Liver (tissue), 9 donors: Measurements from ENCODE around the gene CD82. TPM values are rescaled to one million over a fixed set of nuclear protein-coding genes. Genes with fewer than 3 reads are reported as not detected.

Experiments
- DNase-seq: peaks from one replicate; pipeline ENCODE4 v3.0.0-alpha.2; 2017; ENCODE audit warnings: low spot score
- H3K27ac ChIP-seq, 2 donors: one replicate each; pipeline ENCODE4 v1.7.0; 2013; ENCODE audit warnings: inconsistent platforms in 2 of 2, low read length in 2 of 2, control low read depth in 1 of 2, low read depth in 1 of 2, mild to moderate bottlenecking in 1 of 2
- H3K27me3 ChIP-seq, 4 donors: one replicate each; pipeline versions ENCODE4 v1.6.1 to v1.7.0; 2013; ENCODE audit warnings: low read length in 3 of 4, inconsistent platforms in 1 of 4, mild to moderate bottlenecking in 1 of 4, moderate library complexity in 1 of 4; ENCODE audit not compliant: control insufficient read depth in 4 of 4, insufficient read depth in 4 of 4
- H3K36me3 ChIP-seq, 4 donors: one replicate each; pipeline versions ENCODE4 v1.6.1 to v1.7.0; 2013; ENCODE audit warnings: low read length in 3 of 4, mild to moderate bottlenecking in 3 of 4, low read depth in 1 of 4, moderate library complexity in 1 of 4; ENCODE audit not compliant: control insufficient read depth in 4 of 4, insufficient read depth in 3 of 4
- H3K4me1 ChIP-seq, 4 donors: one replicate each; pipeline versions ENCODE4 v1.6.1 to v1.7.0; 2013; ENCODE audit warnings: low read length in 3 of 4, mild to moderate bottlenecking in 3 of 4, moderate library complexity in 1 of 4; ENCODE audit not compliant: control insufficient read depth in 4 of 4, insufficient read depth in 4 of 4
- H3K4me3 ChIP-seq, 3 donors: one replicate each; pipeline versions ENCODE4 v1.6.1 to v1.7.0; 2013; ENCODE audit warnings: low read length in 3 of 3, control low read depth in 1 of 3, low read depth in 1 of 3, mild to moderate bottlenecking in 1 of 3
- H3K9ac ChIP-seq, 2 donors: one replicate each; pipeline ENCODE4 v1.7.0; 2013; ENCODE audit warnings: low read length in 2 of 2, mild to moderate bottlenecking in 2 of 2, moderate library complexity in 2 of 2, control low read depth in 1 of 2, low read depth in 1 of 2
- H3K9me3 ChIP-seq, 4 donors: one replicate each; pipeline versions ENCODE4 v1.6.1 to v1.7.0; 2013; ENCODE audit warnings: low read length in 3 of 4; ENCODE audit not compliant: control insufficient read depth in 4 of 4
- EGR1 ChIP-seq, 2 donors: IDR thresholded peaks; 2 replicates each; pipeline ENCODE4 v1.6.1; 2016 to 2018; ENCODE audit warnings: antibody characterized with exemption in 2 of 2, low read depth in 2 of 2
- FOXA2 ChIP-seq: IDR thresholded peaks from 2 replicates; pipeline ENCODE4 v1.6.1; 2016; ENCODE audit warnings: antibody characterized with exemption
- HNF4A ChIP-seq, 2 donors: conservative IDR thresholded peaks; 2 replicates each; pipeline ENCODE4 v1.6.1; 2016; ENCODE audit warnings: antibody characterized with exemption in 2 of 2, mild to moderate bottlenecking in 2 of 2
- HNF4G ChIP-seq: IDR thresholded peaks from 2 replicates; pipeline ENCODE4 v1.6.1; 2016; ENCODE audit warnings: antibody characterized with exemption
- JUND ChIP-seq, 2 donors: IDR thresholded peaks; 2 replicates each; pipeline ENCODE4 v1.6.1; 2016; ENCODE audit warnings: antibody characterized with exemption in 2 of 2
- NR2F2 ChIP-seq: IDR thresholded peaks from 2 replicates; pipeline ENCODE4 v1.6.1; 2016; ENCODE audit warnings: antibody characterized with exemption
- RAD21 ChIP-seq, 2 donors: IDR thresholded peaks; 2 replicates each; pipeline ENCODE4 v1.6.1; 2016; ENCODE audit warnings: antibody characterized with exemption in 2 of 2, mild to moderate bottlenecking in 2 of 2
- RXRA ChIP-seq, 2 donors: IDR thresholded peaks; 2 replicates each; pipeline ENCODE4 v1.6.1; 2017 to 2018; ENCODE audit warnings: antibody characterized with exemption in 2 of 2, mild to moderate bottlenecking in 1 of 2
- SP1 ChIP-seq: IDR thresholded peaks from 2 replicates; pipeline ENCODE4 v1.6.1; 2018; ENCODE audit warnings: antibody characterized with exemption, mild to moderate bottlenecking
- TAF1 ChIP-seq: conservative IDR thresholded peaks from 2 replicates; pipeline ENCODE4 v1.6.1; 2016; ENCODE audit warnings: antibody characterized with exemption, mild to moderate bottlenecking
- YY1 ChIP-seq: IDR thresholded peaks from 2 replicates; pipeline ENCODE4 v1.6.1; 2016; ENCODE audit warnings: antibody characterized with exemption, mild to moderate bottlenecking
- WGBS: extraction: QIAGEN DNeasy Blood & Tissue Kit; methylation state at CpG from one replicate; pipeline ENCODE4 v1.1.7; 2013; 5-methylcytosine and 5-hydroxymethylcytosine counted together
- polyA plus RNA-seq, 2 donors: library from polyadenylated mRNA; stranded (reverse) in 1 of 2; unstranded in 1 of 2; fragments of 200-250 nt in 1 of 2; fragments of >200 nt in 1 of 2; fragmentation: Nextera tagmentation in 1 of 2; extraction: Ambion mirVana in 1 of 2; gene quantifications; one replicate each; pipeline versions ENCODE4 v1.2.1 to v1.2.3, GENCODE V29; 2013 to 2015
- total RNA-seq, 2 donors: library from RNA; depleted of rRNA; stranded (reverse); fragments of >200 nt; gene quantifications; one replicate each; pipeline ENCODE4 v1.2.3, GENCODE V29; 2014
- TF ChIP-seq, protein P1 (sequence below): IDR thresholded peaks from 2 replicates; pipeline ENCODE4 v1.6.1; 2016; ENCODE audit warnings: antibody characterized with exemption
- TF ChIP-seq, protein P2 (sequence below): IDR thresholded peaks from 2 replicates; pipeline ENCODE4 v1.6.1; 2016; ENCODE audit warnings: antibody characterized with exemption
- TF ChIP-seq, protein P3 (sequence below): IDR thresholded peaks from 2 replicates; pipeline ENCODE4 v1.6.1; 2016; ENCODE audit warnings: antibody characterized with exemption, mild to moderate bottlenecking
- TF ChIP-seq, protein P4 (sequence below): IDR thresholded peaks from 2 replicates; pipeline ENCODE4 v1.6.1; 2016; ENCODE audit warnings: antibody characterized with exemption
- TF ChIP-seq, protein P5 (sequence below): fragments of 150-350 bp; IDR thresholded peaks from 2 replicates; pipeline ENCODE4 v1.5.1; 2017; ENCODE audit warnings: improper control_type of control experiment, low read depth, low read length; ENCODE audit not compliant: missing input control
- donor health status: healthy.
- donor health status: healthy.
- donor health status: healthy.
- donor health status: healthy.
- donor health status: healthy.

The CD82 gene
- total and polyA plus RNA-seq, 4 donors, result 27.4 to 82.6 (median 47.8) TPM

DNA sequence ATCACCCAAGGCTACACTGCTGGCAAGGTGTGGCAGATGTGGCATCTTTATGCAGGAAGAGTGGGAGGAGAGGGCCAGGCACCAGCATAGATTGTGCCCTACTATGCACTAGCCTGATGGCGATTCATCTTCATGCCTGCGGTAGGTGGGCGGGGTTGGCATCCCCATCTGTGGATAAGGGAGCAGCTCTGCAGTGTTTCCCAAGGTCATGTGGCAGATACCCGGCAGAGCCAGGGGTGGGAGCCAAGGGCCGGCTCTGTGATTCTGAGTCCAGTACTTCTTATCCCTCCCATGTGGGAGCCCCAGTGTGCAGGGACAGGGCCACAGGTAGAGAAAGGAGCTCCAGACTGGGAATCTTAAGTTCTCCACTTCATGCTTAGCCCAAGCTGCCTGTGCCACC lies 20.0 kb downstream of the CD82 start:
- Histone ChIP-seq H3K36me3 (no peaks in the 10 kb centered on the region), H3K4me1 (peaks cover 6 to 19% (median 14%) of the 10 kb centered on the region in 4 donors), H3K9ac (no peak overlapping the region), H3K27ac (peak overlapping the region; percentile 61 to 92), H3K9me3 (no peaks in the 10 kb centered on the region), H3K27me3 (no peaks in the 10 kb centered on the region), H3K4me3 (no peak overlapping the region)
- no peak for DNase-seq
- WGBS, result 53% methylated on average over 5 of the region's 5 CpGs
- no peak for TF ChIP-seq YY1
- TF ChIP-seq, protein P1, sequence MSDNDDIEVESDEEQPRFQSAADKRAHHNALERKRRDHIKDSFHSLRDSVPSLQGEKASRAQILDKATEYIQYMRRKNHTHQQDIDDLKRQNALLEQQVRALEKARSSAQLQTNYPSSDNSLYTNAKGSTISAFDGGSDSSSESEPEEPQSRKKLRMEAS, result no peak
- no peak for TF ChIP-seq RAD21 (IDR thresholded peaks at IDR 0.05)
- no peak for TF ChIP-seq EGR1 (IDR thresholded peaks at IDR 0.05; ENCODE audit: low read depth in 2 of 2)
- TF ChIP-seq, protein P2, sequence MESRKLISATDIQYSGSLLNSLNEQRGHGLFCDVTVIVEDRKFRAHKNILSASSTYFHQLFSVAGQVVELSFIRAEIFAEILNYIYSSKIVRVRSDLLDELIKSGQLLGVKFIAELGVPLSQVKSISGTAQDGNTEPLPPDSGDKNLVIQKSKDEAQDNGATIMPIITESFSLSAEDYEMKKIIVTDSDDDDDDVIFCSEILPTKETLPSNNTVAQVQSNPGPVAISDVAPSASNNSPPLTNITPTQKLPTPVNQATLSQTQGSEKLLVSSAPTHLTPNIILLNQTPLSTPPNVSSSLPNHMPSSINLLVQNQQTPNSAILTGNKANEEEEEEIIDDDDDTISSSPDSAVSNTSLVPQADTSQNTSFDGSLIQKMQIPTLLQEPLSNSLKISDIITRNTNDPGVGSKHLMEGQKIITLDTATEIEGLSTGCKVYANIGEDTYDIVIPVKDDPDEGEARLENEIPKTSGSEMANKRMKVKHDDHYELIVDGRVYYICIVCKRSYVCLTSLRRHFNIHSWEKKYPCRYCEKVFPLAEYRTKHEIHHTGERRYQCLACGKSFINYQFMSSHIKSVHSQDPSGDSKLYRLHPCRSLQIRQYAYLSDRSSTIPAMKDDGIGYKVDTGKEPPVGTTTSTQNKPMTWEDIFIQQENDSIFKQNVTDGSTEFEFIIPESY, result no peak
- TF ChIP-seq HNF4G, result no peak
- TF ChIP-seq, protein P3, sequence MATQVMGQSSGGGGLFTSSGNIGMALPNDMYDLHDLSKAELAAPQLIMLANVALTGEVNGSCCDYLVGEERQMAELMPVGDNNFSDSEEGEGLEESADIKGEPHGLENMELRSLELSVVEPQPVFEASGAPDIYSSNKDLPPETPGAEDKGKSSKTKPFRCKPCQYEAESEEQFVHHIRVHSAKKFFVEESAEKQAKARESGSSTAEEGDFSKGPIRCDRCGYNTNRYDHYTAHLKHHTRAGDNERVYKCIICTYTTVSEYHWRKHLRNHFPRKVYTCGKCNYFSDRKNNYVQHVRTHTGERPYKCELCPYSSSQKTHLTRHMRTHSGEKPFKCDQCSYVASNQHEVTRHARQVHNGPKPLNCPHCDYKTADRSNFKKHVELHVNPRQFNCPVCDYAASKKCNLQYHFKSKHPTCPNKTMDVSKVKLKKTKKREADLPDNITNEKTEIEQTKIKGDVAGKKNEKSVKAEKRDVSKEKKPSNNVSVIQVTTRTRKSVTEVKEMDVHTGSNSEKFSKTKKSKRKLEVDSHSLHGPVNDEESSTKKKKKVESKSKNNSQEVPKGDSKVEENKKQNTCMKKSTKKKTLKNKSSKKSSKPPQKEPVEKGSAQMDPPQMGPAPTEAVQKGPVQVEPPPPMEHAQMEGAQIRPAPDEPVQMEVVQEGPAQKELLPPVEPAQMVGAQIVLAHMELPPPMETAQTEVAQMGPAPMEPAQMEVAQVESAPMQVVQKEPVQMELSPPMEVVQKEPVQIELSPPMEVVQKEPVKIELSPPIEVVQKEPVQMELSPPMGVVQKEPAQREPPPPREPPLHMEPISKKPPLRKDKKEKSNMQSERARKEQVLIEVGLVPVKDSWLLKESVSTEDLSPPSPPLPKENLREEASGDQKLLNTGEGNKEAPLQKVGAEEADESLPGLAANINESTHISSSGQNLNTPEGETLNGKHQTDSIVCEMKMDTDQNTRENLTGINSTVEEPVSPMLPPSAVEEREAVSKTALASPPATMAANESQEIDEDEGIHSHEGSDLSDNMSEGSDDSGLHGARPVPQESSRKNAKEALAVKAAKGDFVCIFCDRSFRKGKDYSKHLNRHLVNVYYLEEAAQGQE, result no peak
- no peak for TF ChIP-seq FOXA2

DNA sequence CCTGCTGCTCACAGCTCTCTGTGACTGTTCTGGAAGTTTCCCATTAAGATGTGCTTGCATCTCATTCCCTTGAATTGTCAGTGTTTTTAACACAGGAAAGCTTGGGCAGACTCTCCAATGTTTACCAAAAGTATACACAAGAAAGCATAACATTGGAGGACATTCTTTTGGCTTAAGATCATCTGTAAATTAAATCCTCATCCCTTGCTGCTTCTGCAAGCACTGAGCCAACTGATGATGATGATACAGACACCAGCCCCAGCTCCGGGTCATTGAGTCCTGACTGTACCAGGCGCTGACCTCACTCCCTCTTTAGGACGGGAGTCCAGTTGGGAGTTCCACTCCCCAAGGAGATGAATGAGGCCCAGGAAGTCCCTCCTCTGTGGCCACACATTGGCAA lies 23.8 kb downstream of the CD82 start:
- TF ChIP-seq, protein P2, result no peak
- TF ChIP-seq EGR1 (IDR thresholded peaks at IDR 0.05; ENCODE audit: low read depth in 2 of 2) (no peak), YY1 (no peak), TAF1 (no peak), NR2F2 (no peak), JUND (IDR thresholded peaks at IDR 0.05) (no peak), RAD21 (IDR thresholded peaks at IDR 0.05) (no peak), HNF4A (conservative IDR thresholded peaks at IDR 0.05) (no peak), RXRA (IDR thresholded peaks at IDR 0.05) (no peak), SP1 (no peak)
- TF ChIP-seq, protein P4, sequence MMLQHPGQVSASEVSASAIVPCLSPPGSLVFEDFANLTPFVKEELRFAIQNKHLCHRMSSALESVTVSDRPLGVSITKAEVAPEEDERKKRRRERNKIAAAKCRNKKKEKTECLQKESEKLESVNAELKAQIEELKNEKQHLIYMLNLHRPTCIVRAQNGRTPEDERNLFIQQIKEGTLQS, result no peak
- TF ChIP-seq, protein P3, result no peak
- TF ChIP-seq, protein P1, result no peak
- TF ChIP-seq, protein P5, sequence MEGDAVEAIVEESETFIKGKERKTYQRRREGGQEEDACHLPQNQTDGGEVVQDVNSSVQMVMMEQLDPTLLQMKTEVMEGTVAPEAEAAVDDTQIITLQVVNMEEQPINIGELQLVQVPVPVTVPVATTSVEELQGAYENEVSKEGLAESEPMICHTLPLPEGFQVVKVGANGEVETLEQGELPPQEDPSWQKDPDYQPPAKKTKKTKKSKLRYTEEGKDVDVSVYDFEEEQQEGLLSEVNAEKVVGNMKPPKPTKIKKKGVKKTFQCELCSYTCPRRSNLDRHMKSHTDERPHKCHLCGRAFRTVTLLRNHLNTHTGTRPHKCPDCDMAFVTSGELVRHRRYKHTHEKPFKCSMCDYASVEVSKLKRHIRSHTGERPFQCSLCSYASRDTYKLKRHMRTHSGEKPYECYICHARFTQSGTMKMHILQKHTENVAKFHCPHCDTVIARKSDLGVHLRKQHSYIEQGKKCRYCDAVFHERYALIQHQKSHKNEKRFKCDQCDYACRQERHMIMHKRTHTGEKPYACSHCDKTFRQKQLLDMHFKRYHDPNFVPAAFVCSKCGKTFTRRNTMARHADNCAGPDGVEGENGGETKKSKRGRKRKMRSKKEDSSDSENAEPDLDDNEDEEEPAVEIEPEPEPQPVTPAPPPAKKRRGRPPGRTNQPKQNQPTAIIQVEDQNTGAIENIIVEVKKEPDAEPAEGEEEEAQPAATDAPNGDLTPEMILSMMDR, result no peak
- WGBS, result 91% methylated on average over 3 of the region's 3 CpGs
- no peak overlapping the region for H3K9ac ChIP-seq
- DNase-seq, result no peak
- H3K27ac ChIP-seq, result no peak overlapping the region
- H3K27me3 ChIP-seq, result no peaks in the 10 kb centered on the region
- H3K4me3 ChIP-seq, result no peak overlapping the region
- H3K9me3 ChIP-seq, result no peaks in the 10 kb centered on the region
- H3K36me3 ChIP-seq, result no peaks in the 10 kb centered on the region
- peaks cover 3 to 13% (median 8%) of the 10 kb centered on the region in 4 donors for H3K4me1 ChIP-seq
